GM21381 (cell line): ENCODE results near the gene STK11.

Experiments
- ATAC-seq: cut with Tn5 transposase; IDR thresholded peaks from one replicate; pipeline ENCODE4 v1.9.1; 2021; ENCODE audit warnings: mild to moderate bottlenecking, moderate library complexity; ENCODE audit not compliant: unreplicated experiment

Gene STK11

GRCh38 chr19:1224047-1224825 is 18.7 kb downstream of the STK11 start:
- ATAC-seq = no peak

GRCh38 chr19:1224847-1225246 is 19.3 kb downstream of the STK11 start:
- ATAC-seq = no peak

GRCh38 chr19:1225440-1226226 is 20.1 kb downstream of the STK11 start:
- ATAC-seq = no peak

GRCh38 chr19:1226227-1226518 is 20.6 kb downstream of the STK11 start:
- no peak for ATAC-seq

- no peak for ATAC-seq
Observed at GRCh38 chr19:1226522-1227303, 21.1 kb downstream of the STK11 start.

- ATAC-seq = no peak
Observed at GRCh38 chr19:1227304-1228054, 21.9 kb downstream of the STK11 start.

- no peak for ATAC-seq
Observed at GRCh38 chr19:1228161-1228957, 22.8 kb downstream of the STK11 start.

GRCh38 chr19:1229056-1229923 is 23.7 kb downstream of the STK11 start:
- ATAC-seq = no peak

- ATAC-seq = no peak
Observed at GRCh38 chr19:1229924-1230782, 24.6 kb downstream of the STK11 start.

GRCh38 chr19:1230783-1231489 is 25.4 kb downstream of the STK11 start:
- no peak for ATAC-seq

- no peak for ATAC-seq
Observed at GRCh38 chr19:1231729-1232637, 26.4 kb downstream of the STK11 start.

- ATAC-seq = no peak
Observed at GRCh38 chr19:1232652-1233072, 27.1 kb downstream of the STK11 start.

- no peak for ATAC-seq
Observed at GRCh38 chr19:1233115-1233667, 27.6 kb downstream of the STK11 start.

GRCh38 chr19:1234051-1234954 is 28.7 kb downstream of the STK11 start:
- no peak for ATAC-seq

GRCh38 chr19:1234955-1235380 is 29.4 kb downstream of the STK11 start:
- ATAC-seq = no peak
